HepG2 (cell line): ENCODE results near the gene IFIT1. TPM values are rescaled to one million over a fixed set of nuclear protein-coding genes. Genes with fewer than 3 reads are reported as not detected.

ENCODE experiments used
- CREM ChIP-seq, 2 experiments: sonication (generic) in 1 of 2; formaldehyde crosslinking in 1 of 2; IDR thresholded peaks; 2 replicates each; pipeline versions ENCODE4 v1.4.0 to v1.6.1; 2016 to 2020; ENCODE audit warnings: antibody characterized with exemption in 1 of 2, mild to moderate bottlenecking in 1 of 2, missing genetic modification reagents in 1 of 2
- KLF6 ChIP-seq: IDR thresholded peaks from 2 replicates; pipeline ENCODE4 v1.8.0; 2016; ENCODE audit warnings: missing biosample characterization, missing genetic modification reagents
- MYNN ChIP-seq: sonication (generic); formaldehyde crosslinking; IDR thresholded peaks from 2 replicates; pipeline ENCODE4 v1.4.0; 2020; ENCODE audit warnings: mild to moderate bottlenecking, low read depth, missing genetic modification reagents
- NRL ChIP-seq: sonication (generic); formaldehyde crosslinking; IDR thresholded peaks from 2 replicates; pipeline ENCODE4 v1.5.0; 2020; ENCODE audit warnings: missing genetic modification reagents, mild to moderate bottlenecking, moderate library complexity, borderline replicate concordance
- POLR2AphosphoS5 ChIP-seq: IDR thresholded peaks from 2 replicates; pipeline ENCODE4 v1.6.1; 2012; ENCODE audit warnings: low read depth, low read length
- SALL1 ChIP-seq: sonication (generic); formaldehyde crosslinking; IDR thresholded peaks from 2 replicates; pipeline ENCODE4 v1.8.0; 2022; ENCODE audit warnings: mild to moderate bottlenecking, missing genetic modification reagents
- SALL2 ChIP-seq: sonication (generic); formaldehyde crosslinking; IDR thresholded peaks from 2 replicates; pipeline ENCODE4 v1.8.1; 2023; ENCODE audit warnings: mild to moderate bottlenecking, missing genetic modification reagents, inconsistent platforms
- SETDB1 ChIP-seq: sonication (generic); formaldehyde crosslinking; IDR thresholded peaks from 2 replicates; pipeline ENCODE4 v1.5.1; 2020; ENCODE audit warnings: missing genetic modification reagents, mild to moderate bottlenecking, borderline replicate concordance
- ZBTB1 ChIP-seq: sonication (generic); formaldehyde crosslinking; IDR thresholded peaks from 2 replicates; pipeline ENCODE4 v1.4.0; 2020; ENCODE audit warnings: missing genetic modification reagents, borderline replicate concordance
- ZNF501 ChIP-seq: sonication (generic); formaldehyde crosslinking; IDR thresholded peaks from 2 replicates; pipeline ENCODE4 v1.5.1; 2020; ENCODE audit warnings: mild to moderate bottlenecking, moderate library complexity, missing genetic modification reagents
- ZNF841 ChIP-seq: sonication (generic); formaldehyde crosslinking; IDR thresholded peaks from 2 replicates; pipeline ENCODE4 v1.8.1; 2023; ENCODE audit warnings: missing genetic modification reagents, borderline replicate concordance
- ZSCAN21 ChIP-seq: sonication (generic); formaldehyde crosslinking; IDR thresholded peaks from 2 replicates; pipeline ENCODE4 v1.8.0; 2022; ENCODE audit warnings: mild to moderate bottlenecking, missing genetic modification reagents, moderate library complexity, borderline replicate concordance
- polyA plus RNA-seq, 8 experiments: library from polyadenylated mRNA; depleted of rRNA in 3 of 8; stranded (reverse) in 7 of 8; unstranded in 1 of 8; fragments of >200 nt; fragmentation: Illumina TruSeq in 4 of 8; extraction: Trizol in 4 of 8; gene quantifications; 2 replicates each; pipeline versions ENCODE4 v1.2.1 to v1.2.3, GENCODE V29; 2011 to 2016; ENCODE audit warnings: low read depth in 4 of 8, missing spikeins in 1 of 8, mixed read lengths in 1 of 8; ENCODE audit not compliant: insufficient read depth in 1 of 8
- total RNA-seq, 5 experiments: library from RNA; depleted of rRNA; stranded (reverse); fragments of >200 nt; fragmentation: Illumina TruSeq; extraction: Trizol; gene quantifications; 2 replicates each; pipeline ENCODE4 v1.2.3, GENCODE V29; 2016; ENCODE audit warnings: low read depth in 1 of 5
- TF ChIP-seq, protein P1 (sequence below): IDR thresholded peaks from 2 replicates; pipeline ENCODE4 v1.6.1; 2012; ENCODE audit warnings: inconsistent platforms
- TF ChIP-seq, protein P2 (sequence below): sonication (generic); formaldehyde crosslinking; IDR thresholded peaks from 2 replicates; pipeline ENCODE4 v1.8.1; 2023; ENCODE audit warnings: mild to moderate bottlenecking, inconsistent platforms, moderate library complexity, missing genetic modification reagents, borderline replicate concordance
- TF ChIP-seq, protein P3 (sequence below), 2 experiments: fragments of 450-650 bp in 1 of 2; sonication (generic) in 1 of 2; formaldehyde crosslinking in 1 of 2; IDR thresholded peaks; 2 replicates each; pipeline versions ENCODE4 v1.6.1 to v1.8.0; 2016 to 2022; ENCODE audit warnings: antibody characterized with exemption in 1 of 2, mild to moderate bottlenecking in 1 of 2, missing genetic modification reagents in 1 of 2
- TF ChIP-seq, protein P4 (sequence below): sonication (generic); formaldehyde crosslinking; IDR thresholded peaks from 2 replicates; pipeline ENCODE4 v1.8.0; 2022; ENCODE audit warnings: mild to moderate bottlenecking, missing genetic modification reagents; ENCODE audit not compliant: insufficient replicate concordance

IFIT1 gene
- total and polyA plus RNA-seq, 2 of the 13 experiments (the other 11 are each of a cell fraction or from before 2014, with no cell fraction given): 1.5 to 5.5 TPM

DNA sequence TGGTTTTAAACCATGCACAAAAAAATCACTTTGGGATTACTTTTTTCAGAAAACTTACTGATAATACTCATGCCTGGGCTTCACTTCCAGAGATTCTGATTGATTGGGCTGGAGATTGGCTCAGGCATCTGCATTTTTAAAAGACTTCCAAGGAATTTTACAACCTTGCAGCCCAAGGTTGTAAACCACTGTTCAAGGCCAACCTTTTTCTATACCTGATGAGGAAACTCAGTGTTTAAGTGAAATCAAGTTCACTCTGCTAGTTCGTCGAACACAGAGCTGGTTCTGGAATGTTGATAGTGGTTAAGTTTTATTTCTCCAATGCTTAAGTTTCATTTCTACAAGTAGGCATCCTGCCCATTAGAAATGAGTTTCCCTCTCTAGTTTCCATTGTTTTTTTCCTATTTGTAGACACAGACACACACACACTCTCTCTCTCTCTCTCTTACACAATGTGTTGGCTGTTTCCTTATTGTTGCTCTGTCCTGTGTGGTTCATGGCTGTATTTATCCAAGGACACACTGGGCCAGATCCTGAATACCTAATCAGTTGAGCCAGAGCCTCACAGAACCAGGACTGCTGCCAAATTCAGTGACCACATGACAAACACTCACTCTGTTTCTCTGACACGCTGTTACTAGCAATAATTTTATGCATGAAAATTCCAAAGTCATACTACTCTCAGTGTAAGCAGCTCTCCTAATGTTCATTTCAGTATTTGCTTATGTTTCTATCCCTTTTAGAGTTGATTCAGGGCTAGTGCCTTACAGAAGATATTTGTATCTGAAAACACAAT is 18.3 kb upstream of the IFIT1 start (continued):
- TF ChIP-seq, protein P1, sequence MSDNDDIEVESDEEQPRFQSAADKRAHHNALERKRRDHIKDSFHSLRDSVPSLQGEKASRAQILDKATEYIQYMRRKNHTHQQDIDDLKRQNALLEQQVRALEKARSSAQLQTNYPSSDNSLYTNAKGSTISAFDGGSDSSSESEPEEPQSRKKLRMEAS: peak; percentile 61
- no peak for TF ChIP-seq ZBTB1
- peak; percentile 73; the same call in 1 of the 2 replicates for TF ChIP-seq KLF6
- no peak for TF ChIP-seq ZNF501 (CRISPR knock-in tag)
- TF ChIP-seq, protein P2, sequence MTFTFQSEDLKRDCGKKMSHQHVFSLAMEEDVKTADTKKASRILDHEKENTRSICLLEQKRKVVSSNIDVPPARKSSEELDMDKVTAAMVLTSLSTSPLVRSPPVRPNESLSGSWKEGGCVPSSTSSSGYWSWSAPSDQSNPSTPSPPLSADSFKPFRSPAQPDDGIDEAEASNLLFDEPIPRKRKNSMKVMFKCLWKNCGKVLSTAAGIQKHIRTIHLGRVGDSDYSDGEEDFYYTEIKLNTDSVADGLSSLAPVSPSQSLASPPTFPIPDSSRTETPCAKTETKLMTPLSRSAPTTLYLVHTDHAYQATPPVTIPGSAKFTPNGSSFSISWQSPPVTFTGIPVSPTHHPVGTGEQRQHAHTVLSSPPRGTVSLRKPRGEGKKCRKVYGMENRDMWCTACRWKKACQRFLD: no peak
- TF ChIP-seq SALL2: no peak
- no peak for TF ChIP-seq NRL (CRISPR knock-in tag)
- TF ChIP-seq MYNN (CRISPR knock-in tag): no peak
- no peak for TF ChIP-seq ZSCAN21
- TF ChIP-seq SALL1 (CRISPR knock-in tag): peak; percentile 52; the same call in 1 of the 2 replicates
- TF ChIP-seq POLR2AphosphoS5: no peak
- TF ChIP-seq, protein P3, sequence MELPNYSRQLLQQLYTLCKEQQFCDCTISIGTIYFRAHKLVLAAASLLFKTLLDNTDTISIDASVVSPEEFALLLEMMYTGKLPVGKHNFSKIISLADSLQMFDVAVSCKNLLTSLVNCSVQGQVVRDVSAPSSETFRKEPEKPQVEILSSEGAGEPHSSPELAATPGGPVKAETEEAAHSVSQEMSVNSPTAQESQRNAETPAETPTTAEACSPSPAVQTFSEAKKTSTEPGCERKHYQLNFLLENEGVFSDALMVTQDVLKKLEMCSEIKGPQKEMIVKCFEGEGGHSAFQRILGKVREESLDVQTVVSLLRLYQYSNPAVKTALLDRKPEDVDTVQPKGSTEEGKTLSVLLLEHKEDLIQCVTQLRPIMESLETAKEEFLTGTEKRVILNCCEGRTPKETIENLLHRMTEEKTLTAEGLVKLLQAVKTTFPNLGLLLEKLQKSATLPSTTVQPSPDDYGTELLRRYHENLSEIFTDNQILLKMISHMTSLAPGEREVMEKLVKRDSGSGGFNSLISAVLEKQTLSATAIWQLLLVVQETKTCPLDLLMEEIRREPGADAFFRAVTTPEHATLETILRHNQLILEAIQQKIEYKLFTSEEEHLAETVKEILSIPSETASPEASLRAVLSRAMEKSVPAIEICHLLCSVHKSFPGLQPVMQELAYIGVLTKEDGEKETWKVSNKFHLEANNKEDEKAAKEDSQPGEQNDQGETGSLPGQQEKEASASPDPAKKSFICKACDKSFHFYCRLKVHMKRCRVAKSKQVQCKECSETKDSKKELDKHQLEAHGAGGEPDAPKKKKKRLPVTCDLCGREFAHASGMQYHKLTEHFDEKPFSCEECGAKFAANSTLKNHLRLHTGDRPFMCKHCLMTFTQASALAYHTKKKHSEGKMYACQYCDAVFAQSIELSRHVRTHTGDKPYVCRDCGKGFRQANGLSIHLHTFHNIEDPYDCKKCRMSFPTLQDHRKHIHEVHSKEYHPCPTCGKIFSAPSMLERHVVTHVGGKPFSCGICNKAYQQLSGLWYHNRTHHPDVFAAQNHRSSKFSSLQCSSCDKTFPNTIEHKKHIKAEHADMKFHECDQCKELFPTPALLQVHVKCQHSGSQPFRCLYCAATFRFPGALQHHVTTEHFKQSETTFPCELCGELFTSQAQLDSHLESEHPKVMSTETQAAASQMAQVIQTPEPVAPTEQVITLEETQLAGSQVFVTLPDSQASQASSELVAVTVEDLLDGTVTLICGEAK (IDR thresholded peaks at IDR 0.05): no peak
- TF ChIP-seq, protein P3 (CRISPR knock-in tag; IDR thresholded peaks at IDR 0.05): no peak; the same call in 1 of the 2 replicates
- no peak for TF ChIP-seq SETDB1 (CRISPR knock-in tag)
- TF ChIP-seq ZNF841 (CRISPR knock-in tag): no peak
- TF ChIP-seq, protein P4, sequence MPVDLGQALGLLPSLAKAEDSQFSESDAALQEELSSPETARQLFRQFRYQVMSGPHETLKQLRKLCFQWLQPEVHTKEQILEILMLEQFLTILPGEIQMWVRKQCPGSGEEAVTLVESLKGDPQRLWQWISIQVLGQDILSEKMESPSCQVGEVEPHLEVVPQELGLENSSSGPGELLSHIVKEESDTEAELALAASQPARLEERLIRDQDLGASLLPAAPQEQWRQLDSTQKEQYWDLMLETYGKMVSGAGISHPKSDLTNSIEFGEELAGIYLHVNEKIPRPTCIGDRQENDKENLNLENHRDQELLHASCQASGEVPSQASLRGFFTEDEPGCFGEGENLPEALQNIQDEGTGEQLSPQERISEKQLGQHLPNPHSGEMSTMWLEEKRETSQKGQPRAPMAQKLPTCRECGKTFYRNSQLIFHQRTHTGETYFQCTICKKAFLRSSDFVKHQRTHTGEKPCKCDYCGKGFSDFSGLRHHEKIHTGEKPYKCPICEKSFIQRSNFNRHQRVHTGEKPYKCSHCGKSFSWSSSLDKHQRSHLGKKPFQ: no peak
- TF ChIP-seq CREM (IDR thresholded peaks at IDR 0.05): peak; percentile 51; the same call in 1 of the 2 replicates
- no peak for TF ChIP-seq CREM (CRISPR knock-in tag; IDR thresholded peaks at IDR 0.05)
